Measurements from ENCODE around the gene ZNF391. TPM values are rescaled to one million over a fixed set of nuclear protein-coding genes. Genes with fewer than 3 reads are reported as not detected.

ZNF391 gene
- total RNA-seq, 6 experiments from 2014 or later, result 0.46 to 0.82 (median 0.60) TPM

- no peak overlapping the region for H3K4me3 Mint-ChIP-seq
- no peak for TF ChIP-seq CTCF (IDR thresholded peaks at IDR 0.05)
- H3K36me3 Mint-ChIP-seq (ENCODE audit: low read depth), result peaks cover 94% of the 10 kb centered on the region
- DNase-seq, result no peak
- no peaks in the 10 kb centered on the region for H3K4me1 Mint-ChIP-seq (ENCODE audit: low read depth)
- no peaks in the 10 kb centered on the region for H3K27me3 Mint-ChIP-seq (ENCODE audit: insufficient read depth)
- H3K9me3 Mint-ChIP-seq, result peaks cover 98% of the 10 kb centered on the region
- no peak overlapping the region for H3K27ac Mint-ChIP-seq
Observed at GRCh38 chr6:27452496-27452897, 63.9 kb downstream of the ZNF391 start.

Other genes starting within 250 kb of the ZNF391 start
- not detected for gene PRSS16, start 141.1 kb upstream of the ZNF391 start, total RNA-seq (2021; fragmentation: NEBNext Ultra II Directional; extraction: Animal tissue kit (Norgen Biotek cat#: 25700))
- not detected for gene POM121L2, start 76.5 kb upstream of the ZNF391 start, total RNA-seq (2021; fragmentation: NEBNext Ultra II Directional; extraction: Animal tissue kit (Norgen Biotek cat#: 25700))
- 1 to 10 TPM; 3.8 to 5.2 (median 4.1) TPM for gene ZNF184, start 84.3 kb downstream of the ZNF391 start, total RNA-seq (2021; fragmentation: NEBNext Ultra II Directional; extraction: Animal tissue kit (Norgen Biotek cat#: 25700))